ENCODE results near the gene TIAM2.

DNA sequence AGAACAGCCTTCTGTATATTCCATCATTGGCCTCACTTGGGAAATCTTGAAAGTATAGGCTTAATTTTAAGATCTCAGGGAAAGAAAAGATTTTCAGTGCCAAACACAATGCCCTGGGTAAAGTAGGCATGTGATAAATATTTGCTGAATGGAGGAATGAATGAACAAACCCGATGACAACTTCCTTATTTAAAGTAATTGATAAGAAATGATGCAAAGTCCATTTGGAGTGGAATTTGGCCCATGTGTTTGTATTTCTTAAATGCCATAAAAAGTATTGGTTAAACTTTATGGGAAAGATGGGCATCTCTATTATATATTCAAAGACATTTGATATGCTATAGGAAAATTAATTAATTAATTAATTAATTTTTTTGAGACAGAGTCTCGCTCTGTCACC, 3.7 kb downstream of the TIAM2 start:
- TF ChIP-seq CTCF (IDR thresholded peaks at IDR 0.05; ENCODE audit: poor library complexity): no peak
- no peak for TF ChIP-seq EZH2 (IDR thresholded peaks at IDR 0.05; ENCODE audit: borderline replicate concordance)
- TF ChIP-seq EZH2phosphoT487 (IDR thresholded peaks at IDR 0.05; ENCODE audit: low read depth, severe bottlenecking, unreplicated experiment): no peak

Data from hepatocyte (in vitro differentiated cells).